Posterior cingulate gyrus (tissue), 11 donors: ENCODE data around the gene GOLGA8K.
"Not testable (repeated sequence)": the region's sequence is repeated elsewhere in the genome, so short reads cannot be mapped to it uniquely, and the experiment has no call there.

Source experiments
- DNase-seq, 10 donors: peaks; one replicate each; pipeline versions ENCODE4 v3.0.0 to v3.0.0-alpha.2; 2020 to 2021; ENCODE audit warnings: mixed read lengths in 3 of 10
- intact Hi-C: fragments of 100-400 bp; cut with DNase I; formaldehyde crosslinking; loops from one replicate; pipeline ENCODE4 v1.15.1; 2023

The GOLGA8K gene

GRCh38 chr15:32403192-32403591, at the start of gene GOLGA8K:
Gene GOLGA8K (minus strand): TSS chr15:32403292. CDS start chr15:32403194, 98 bp downstream.
- intact Hi-C loops, DNase-seq: not testable (repeated sequence)

- intact Hi-C loops: not testable (repeated sequence)
- DNase-seq: peak in 2 of 10 donors; percentile 7 to 12
Measured at GRCh38 chr15:32440445-32440977, 37.4 kb upstream of the GOLGA8K start.

GRCh38 chr15:32434102-32434963, 31.2 kb upstream of the GOLGA8K start:
- intact Hi-C loops: not testable (repeated sequence)

GRCh38 chr15:32427635-32428034, 24.5 kb upstream of the GOLGA8K start:
- intact Hi-C loops, DNase-seq: not testable (repeated sequence)

More at GRCh38 chr15:32434102-32434963, 31.2 kb upstream of the GOLGA8K start:
- not testable (repeated sequence) for DNase-seq

GRCh38 chr15:32426511-32426910, 23.4 kb upstream of the GOLGA8K start:
- peak in 4 of 10 donors; percentile 2 to 66 (median 46) for DNase-seq

GRCh38 chr15:32407903-32408302, 4.8 kb upstream of the GOLGA8K start:
- intact Hi-C loops, DNase-seq: not testable (repeated sequence)

More at GRCh38 chr15:32426511-32426910, 23.4 kb upstream of the GOLGA8K start:
- intact Hi-C loops: not testable (repeated sequence)

GRCh38 chr15:32396522-32396921, 6.6 kb downstream of the GOLGA8K start:
- peak in 6 of 10 donors; percentile 6 to 85 (median 31) for DNase-seq
- intact Hi-C loops: not testable (repeated sequence)

GRCh38 chr15:32394745-32395144, 8.3 kb downstream of the GOLGA8K start:
- intact Hi-C loops: not testable (repeated sequence)
- DNase-seq: peak in 1 of 10 donors; percentile 0

GRCh38 chr15:32388050-32388648, 14.9 kb downstream of the GOLGA8K start:
- intact Hi-C loops: not testable (repeated sequence)
- peak in 1 of 10 donors; percentile 3 for DNase-seq

GRCh38 chr15:32385823-32386495, 17.1 kb downstream of the GOLGA8K start:
- peak in 2 of 10 donors; percentile 51 to 55 for DNase-seq
- intact Hi-C loops: not testable (repeated sequence)

- DNase-seq, intact Hi-C loops: not testable (repeated sequence)
Measured at GRCh38 chr15:32374185-32374584, 28.9 kb downstream of the GOLGA8K start.

- DNase-seq, intact Hi-C loops: not testable (repeated sequence)
Measured at GRCh38 chr15:32373707-32374106, 29.4 kb downstream of the GOLGA8K start.

GRCh38 chr15:32372075-32372474, 31.0 kb downstream of the GOLGA8K start:
- intact Hi-C loops: not testable (repeated sequence)
- DNase-seq: peak in 3 of 10 donors; percentile 36 to 52 (median 39)

- DNase-seq, intact Hi-C loops: not testable (repeated sequence)
Measured at GRCh38 chr15:32370526-32370925, 32.6 kb downstream of the GOLGA8K start.

GRCh38 chr15:32370064-32370463, 33.0 kb downstream of the GOLGA8K start:
- intact Hi-C loops, DNase-seq: not testable (repeated sequence)

GRCh38 chr15:32366492-32366891, 36.6 kb downstream of the GOLGA8K start:
- intact Hi-C loops, DNase-seq: not testable (repeated sequence)

GRCh38 chr15:32365955-32366354, 37.1 kb downstream of the GOLGA8K start:
- intact Hi-C loops, DNase-seq: not testable (repeated sequence)

- peak in 1 of 10 donors; percentile 9 for DNase-seq
- intact Hi-C loops: not testable (repeated sequence)
Measured at GRCh38 chr15:32364944-32365343, 38.1 kb downstream of the GOLGA8K start.

GRCh38 chr15:32363449-32363848, 39.6 kb downstream of the GOLGA8K start:
- intact Hi-C loops: not testable (repeated sequence)

GRCh38 chr15:32361662-32362061, 41.4 kb downstream of the GOLGA8K start:
- DNase-seq: peak in 2 of 10 donors; percentile 3 to 26
- intact Hi-C loops: not testable (repeated sequence)

More at GRCh38 chr15:32363449-32363848, 39.6 kb downstream of the GOLGA8K start:
- peak in 2 of 10 donors; percentile 41 to 44 for DNase-seq
